ENCODE data around the gene RCBTB2.

RCBTB2 gene

DNA sequence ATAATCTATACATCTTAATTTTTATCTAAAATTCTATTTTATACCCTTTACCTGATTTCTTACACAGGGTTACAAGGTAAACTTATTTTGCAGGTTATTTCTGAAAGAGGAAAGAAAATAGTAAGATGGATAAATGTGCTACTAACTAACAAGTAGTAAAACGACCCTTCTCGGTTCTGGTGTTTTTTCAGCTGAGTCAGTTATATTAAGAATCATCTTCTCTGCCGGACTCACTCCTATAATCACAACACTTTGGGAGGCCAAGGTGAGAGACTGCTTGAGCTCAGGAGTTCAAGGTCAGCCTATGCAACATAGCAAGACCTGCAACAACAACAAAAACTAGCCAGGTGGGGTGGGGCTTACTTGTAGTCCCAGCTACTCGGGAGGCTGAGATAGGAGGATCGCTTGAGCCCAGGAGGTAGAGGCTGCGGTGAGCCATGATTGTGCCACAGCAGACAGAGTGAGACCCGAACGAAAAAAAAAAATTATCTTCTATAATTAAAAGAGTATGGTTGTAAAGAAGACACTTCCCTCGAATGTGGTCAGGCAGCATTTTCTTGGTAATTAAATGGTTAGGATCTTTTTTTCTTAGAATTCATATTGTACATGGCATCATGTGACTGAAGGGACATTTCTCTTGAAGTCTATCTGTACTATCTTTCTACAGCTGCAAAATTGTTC is 27.9 kb upstream of the RCBTB2 start:
- 0 out of 2 replicates have a peak overlapping the region, but pooled peaks have one; percentile 9 for H3K4me3 ChIP-seq (ENCODE audit: low read length)
- H3K9me3 ChIP-seq (ENCODE audit: insufficient read depth, low read length), result peaks cover 24% of the 10 kb centered on the region
- no peak overlapping the region for H3K27ac ChIP-seq (ENCODE audit: low read length)
- peaks cover 15% of the 10 kb centered on the region for H3K36me3 ChIP-seq (replicated peaks; ENCODE audit: low read depth, low read length)
- H3K79me2 ChIP-seq (ENCODE audit: low read length), result no peaks in the 10 kb centered on the region
- H3K9ac ChIP-seq (ENCODE audit: low read length), result no peak overlapping the region
- no peak for TF ChIP-seq EZH2phosphoT487 (IDR thresholded peaks at IDR 0.05; ENCODE audit: low read depth)
- H4K20me1 ChIP-seq (ENCODE audit: insufficient read depth, low read length), result peaks cover 6% of the 10 kb centered on the region; the same call in 1 of the 2 replicates
- peak overlapping the region; percentile 63 for H3K4me2 ChIP-seq (ENCODE audit: low read length)
- peaks cover 83% of the 10 kb centered on the region for H3K27me3 ChIP-seq (ENCODE audit: low read depth, low read length)
- H3K4me1 ChIP-seq (ENCODE audit: low read length), result peaks cover 40% of the 10 kb centered on the region
- no peak overlapping the region for H2AFZ ChIP-seq (ENCODE audit: low read depth, low read length)

DNA sequence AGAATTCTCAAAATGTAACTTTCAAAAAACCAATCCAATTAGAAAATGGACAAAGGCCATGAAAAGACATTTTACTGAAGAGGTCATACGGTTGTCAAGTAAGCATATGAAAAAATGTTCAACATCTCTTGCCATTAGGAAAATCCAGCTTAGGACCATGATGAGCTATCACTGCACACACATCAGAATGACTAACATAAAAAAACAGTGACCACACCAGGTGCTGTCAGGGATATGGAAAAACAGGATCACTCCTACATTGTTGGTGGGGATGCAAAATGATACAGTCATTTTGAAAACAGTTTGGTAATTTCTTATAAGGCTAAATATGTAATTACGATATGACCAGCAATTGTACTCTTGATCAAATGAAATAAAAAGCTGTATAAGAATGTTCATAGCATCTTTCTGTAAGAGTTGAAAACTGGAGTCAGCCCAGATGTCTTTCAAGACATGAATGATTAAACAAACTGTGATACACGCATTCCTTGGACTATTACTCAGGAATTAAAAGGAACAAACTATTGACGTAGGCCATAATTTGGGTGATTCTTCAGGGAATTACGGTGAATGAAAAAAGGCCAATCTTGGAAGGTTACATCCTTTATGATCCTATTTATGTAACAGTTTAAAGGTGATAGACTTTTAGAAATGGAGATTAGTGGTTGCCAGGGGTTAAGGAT is 26.9 kb upstream of the RCBTB2 start:
- Histone ChIP-seq H3K9me3 (ENCODE audit: insufficient read depth, low read length) (peaks cover 29% of the 10 kb centered on the region), H3K79me2 (ENCODE audit: low read length) (no peaks in the 10 kb centered on the region), H3K4me1 (ENCODE audit: low read length) (peaks cover 39% of the 10 kb centered on the region), H3K27ac (ENCODE audit: low read length) (no peak overlapping the region), H2AFZ (ENCODE audit: low read depth, low read length) (no peak overlapping the region), H3K4me3 (ENCODE audit: low read length) (no peak overlapping the region), H3K36me3 (replicated peaks; ENCODE audit: low read depth, low read length) (peaks cover 18% of the 10 kb centered on the region), H3K4me2 (ENCODE audit: low read length) (no peak overlapping the region), H3K27me3 (ENCODE audit: low read depth, low read length) (peaks cover 73% of the 10 kb centered on the region), H4K20me1 (ENCODE audit: insufficient read depth, low read length) (peaks cover 6% of the 10 kb centered on the region; the same call in 1 of the 2 replicates), H3K9ac (ENCODE audit: low read length) (no peak overlapping the region)
- no peak for TF ChIP-seq EZH2phosphoT487 (IDR thresholded peaks at IDR 0.05; ENCODE audit: low read depth)
- TF ChIP-seq, protein P1, sequence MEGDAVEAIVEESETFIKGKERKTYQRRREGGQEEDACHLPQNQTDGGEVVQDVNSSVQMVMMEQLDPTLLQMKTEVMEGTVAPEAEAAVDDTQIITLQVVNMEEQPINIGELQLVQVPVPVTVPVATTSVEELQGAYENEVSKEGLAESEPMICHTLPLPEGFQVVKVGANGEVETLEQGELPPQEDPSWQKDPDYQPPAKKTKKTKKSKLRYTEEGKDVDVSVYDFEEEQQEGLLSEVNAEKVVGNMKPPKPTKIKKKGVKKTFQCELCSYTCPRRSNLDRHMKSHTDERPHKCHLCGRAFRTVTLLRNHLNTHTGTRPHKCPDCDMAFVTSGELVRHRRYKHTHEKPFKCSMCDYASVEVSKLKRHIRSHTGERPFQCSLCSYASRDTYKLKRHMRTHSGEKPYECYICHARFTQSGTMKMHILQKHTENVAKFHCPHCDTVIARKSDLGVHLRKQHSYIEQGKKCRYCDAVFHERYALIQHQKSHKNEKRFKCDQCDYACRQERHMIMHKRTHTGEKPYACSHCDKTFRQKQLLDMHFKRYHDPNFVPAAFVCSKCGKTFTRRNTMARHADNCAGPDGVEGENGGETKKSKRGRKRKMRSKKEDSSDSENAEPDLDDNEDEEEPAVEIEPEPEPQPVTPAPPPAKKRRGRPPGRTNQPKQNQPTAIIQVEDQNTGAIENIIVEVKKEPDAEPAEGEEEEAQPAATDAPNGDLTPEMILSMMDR (IDR thresholded peaks at IDR 0.05; ENCODE audit: low read depth, low read length), result no peak

DNA sequence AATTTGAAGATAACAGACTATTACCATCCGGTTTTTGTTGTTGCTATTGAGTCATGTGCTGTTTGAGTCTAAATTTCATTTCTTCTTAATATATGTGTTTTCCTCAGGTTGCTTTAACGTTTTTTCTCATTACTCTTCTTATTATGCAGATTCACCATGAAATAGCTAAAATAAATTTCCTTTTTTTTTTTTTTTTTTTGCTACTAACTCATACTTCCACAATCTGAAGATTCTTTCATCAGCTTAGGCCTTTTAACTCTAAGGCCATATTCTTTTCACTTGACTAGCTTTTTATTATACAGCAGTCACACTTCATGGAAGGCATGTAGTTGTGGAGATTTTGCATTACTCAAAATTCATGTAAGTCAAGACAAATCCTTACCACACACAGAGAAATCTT is 23.9 kb upstream of the RCBTB2 start:
- H3K4me1 ChIP-seq (ENCODE audit: low read length), result peaks cover 12% of the 10 kb centered on the region

DNA sequence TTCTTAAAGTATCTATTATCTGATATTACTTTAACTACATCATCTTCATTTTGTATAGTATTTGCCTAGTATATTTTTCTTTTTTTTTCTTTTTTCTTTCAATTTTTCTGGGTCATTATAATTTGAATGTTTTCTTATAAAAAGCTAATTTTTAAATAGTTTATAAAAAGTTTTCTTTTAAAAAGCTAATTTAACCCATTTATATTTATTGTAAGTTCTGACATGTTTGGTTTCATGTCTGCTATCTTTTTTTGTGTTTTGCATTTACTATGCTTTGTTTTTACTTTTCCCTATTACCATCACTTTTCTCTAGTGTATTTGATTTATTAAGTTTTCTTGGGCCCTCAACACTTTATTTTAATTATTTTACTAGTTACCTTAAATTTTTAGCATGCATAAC is 22.6 kb upstream of the RCBTB2 start:
- Histone ChIP-seq H3K9ac (ENCODE audit: low read length) (no peak overlapping the region), H4K20me1 (ENCODE audit: insufficient read depth, low read length) (no peaks in the 10 kb centered on the region), H3K27me3 (ENCODE audit: low read depth, low read length) (peaks cover 55% of the 10 kb centered on the region), H3K9me3 (ENCODE audit: insufficient read depth, low read length) (peaks cover 59% of the 10 kb centered on the region), H3K36me3 (replicated peaks; ENCODE audit: low read depth, low read length) (peaks cover 30% of the 10 kb centered on the region), H2AFZ (ENCODE audit: low read depth, low read length) (no peak overlapping the region), H3K4me1 (ENCODE audit: low read length) (no peaks in the 10 kb centered on the region), H3K79me2 (ENCODE audit: low read length) (no peaks in the 10 kb centered on the region), H3K27ac (ENCODE audit: low read length) (no peak overlapping the region), H3K4me2 (ENCODE audit: low read length) (no peak overlapping the region), H3K4me3 (ENCODE audit: low read length) (no peak overlapping the region)
- TF ChIP-seq, protein P1 (IDR thresholded peaks at IDR 0.05; ENCODE audit: low read depth, low read length), result no peak
- no peak for TF ChIP-seq EZH2phosphoT487 (IDR thresholded peaks at IDR 0.05; ENCODE audit: low read depth)

More for the DNA sequence above, 23.9 kb upstream of the RCBTB2 start:
- Histone ChIP-seq H4K20me1 (ENCODE audit: insufficient read depth, low read length) (peaks cover 3% of the 10 kb centered on the region; the same call in 1 of the 2 replicates), H3K79me2 (ENCODE audit: low read length) (no peaks in the 10 kb centered on the region), H3K9ac (ENCODE audit: low read length) (no peak overlapping the region), H3K27ac (ENCODE audit: low read length) (no peak overlapping the region), H3K9me3 (ENCODE audit: insufficient read depth, low read length) (peaks cover 46% of the 10 kb centered on the region), H3K4me2 (ENCODE audit: low read length) (no peak overlapping the region), H2AFZ (ENCODE audit: low read depth, low read length) (no peak overlapping the region), H3K36me3 (replicated peaks; ENCODE audit: low read depth, low read length) (peaks cover 24% of the 10 kb centered on the region), H3K4me3 (ENCODE audit: low read length) (no peak overlapping the region), H3K27me3 (ENCODE audit: low read depth, low read length) (peaks cover 59% of the 10 kb centered on the region)
- no peak for TF ChIP-seq EZH2phosphoT487 (IDR thresholded peaks at IDR 0.05; ENCODE audit: low read depth)
- TF ChIP-seq, protein P1 (IDR thresholded peaks at IDR 0.05; ENCODE audit: low read depth, low read length), result no peak

All from OCI-LY3 (cell line).